Thyroid gland (tissue), 4 donors: Measurements from ENCODE around the gene AFG3L2. TPM values are rescaled to one million over a fixed set of nuclear protein-coding genes. Genes with fewer than 3 reads are reported as not detected.

Experiments used
- DNase-seq, 2 donors: peaks; one replicate each; pipeline ENCODE4 v3.0.0-alpha.2; 2019
- H3K27ac ChIP-seq, 3 donors: fragments of 200-600 bp; sonication (generic); 1 replicate in 2 of 3; 2 replicates in 1 of 3; pipeline ENCODE4 v1.5.1; 2016 to 2019; ENCODE audit warnings: mild to moderate bottlenecking in 1 of 3, moderate library complexity in 1 of 3
- H3K27me3 ChIP-seq: fragments of 200-600 bp; sonication (generic); one replicate; pipeline ENCODE4 v1.5.1; 2019
- H3K36me3 ChIP-seq, 2 donors: fragments of 200-600 bp; sonication (generic); one replicate each; pipeline ENCODE4 v1.5.1; 2016 to 2019
- H3K4me1 ChIP-seq, 2 donors: fragments of 200-600 bp; sonication (generic); one replicate each; pipeline ENCODE4 v1.5.1; 2017 to 2019
- H3K4me3 ChIP-seq, 3 donors: fragments of 200-600 bp; sonication (generic); replicated peaks in 1 of 3; 1 replicate in 2 of 3; 2 replicates in 1 of 3; pipeline ENCODE4 v1.5.1; 2016; ENCODE audit warnings: mild to moderate bottlenecking in 1 of 3
- H3K9me3 ChIP-seq: fragments of 200-600 bp; sonication (generic); one replicate; pipeline ENCODE4 v1.5.1; 2017
- CTCF ChIP-seq, 6 experiments: fragments of 200-600 bp in 3 of 6; fragments of 450-650 bp in 3 of 6; sonication (generic) in 3 of 6; IDR thresholded peaks; one replicate each; pipeline ENCODE4 v1.5.1; 2016 to 2019; ENCODE audit warnings: antibody characterized with exemption in 6 of 6, mild to moderate bottlenecking in 2 of 6, inconsistent platforms in 1 of 6, moderate library complexity in 1 of 6
- POLR2A ChIP-seq, 2 donors: fragments of 450-650 bp; IDR thresholded peaks; one replicate each; pipeline ENCODE4 v1.6.1; 2017; ENCODE audit warnings: antibody characterized with exemption in 2 of 2, mild to moderate bottlenecking in 2 of 2, moderate library complexity in 1 of 2
- WGBS, 2 donors: methylation state at CpG; one replicate each; pipeline ENCODE4 v1.1.5; 2017; 5-methylcytosine and 5-hydroxymethylcytosine counted together
- intact Hi-C: fragments of 100-400 bp; cut with DNase I; formaldehyde crosslinking; loops from one replicate; pipeline ENCODE4 v1.15.1; 2023
- total RNA-seq, 4 donors: library from RNA; depleted of rRNA; stranded (reverse); fragments of >200 nt; gene quantifications; one replicate each; pipeline ENCODE4 v1.2.3, GENCODE V29; 2016

AFG3L2 gene
- total RNA-seq, 4 donors from 2014 or later, result 60.9 to 92.4 (median 84.7) TPM

- H3K4me3 ChIP-seq, result no peak overlapping the region
- H3K9me3 ChIP-seq, result no peaks in the 10 kb centered on the region
- no peaks in the 10 kb centered on the region for H3K27me3 ChIP-seq
- peaks cover 15 to 33% of the 10 kb centered on the region in 2 donors for H3K4me1 ChIP-seq
- no peak overlapping the region for H3K27ac ChIP-seq
- H3K36me3 ChIP-seq, result peaks cover 14 to 15% of the 10 kb centered on the region in 2 donors
- DNase-seq, result peak; percentile 47 to 57
- TF ChIP-seq CTCF (IDR thresholded peaks at IDR 0.05) (no peak), POLR2A (IDR thresholded peaks at IDR 0.05) (no peak)
- intact Hi-C loops, result no loop called here
- 63 to 65% methylated on average over 2 of the region's 2 CpGs for WGBS, 2 donors
Observed at GRCh38 chr18:12336171-12336613, 40.8 kb downstream of the AFG3L2 start.

GRCh38 chr18:12335503-12335902 lies 41.5 kb downstream of the AFG3L2 start:
- no peaks in the 10 kb centered on the region for H3K9me3 ChIP-seq
- 90% methylated on average over 7 of the region's 7 CpGs for WGBS, 2 donors
- peaks cover 15 to 33% of the 10 kb centered on the region in 2 donors for H3K4me1 ChIP-seq
- H3K27ac ChIP-seq, result peak overlapping the region in 1 of 3 donors; percentile 22
- no peak overlapping the region for H3K4me3 ChIP-seq
- no peak for DNase-seq
- TF ChIP-seq POLR2A (IDR thresholded peaks at IDR 0.05) (no peak), CTCF (IDR thresholded peaks at IDR 0.05) (no peak)
- no peaks in the 10 kb centered on the region for H3K27me3 ChIP-seq
- intact Hi-C loops, result no loop called here
- peaks cover 11 to 14% of the 10 kb centered on the region in 2 donors for H3K36me3 ChIP-seq

- intact Hi-C loops, result no loop called here
- WGBS, 2 donors, result 57 to 63% methylated on average over 2 of the region's 2 CpGs
- Histone ChIP-seq H3K9me3 (no peaks in the 10 kb centered on the region), H3K27ac (peak overlapping the region in 1 of 3 donors; percentile 16), H3K36me3 (peaks cover 11 to 14% of the 10 kb centered on the region in 2 donors), H3K27me3 (no peaks in the 10 kb centered on the region), H3K4me1 (peaks cover 15 to 33% of the 10 kb centered on the region in 2 donors), H3K4me3 (no peak overlapping the region)
- DNase-seq, result no peak
- TF ChIP-seq CTCF (IDR thresholded peaks at IDR 0.05) (no peak), POLR2A (IDR thresholded peaks at IDR 0.05) (no peak)
Observed at GRCh38 chr18:12334863-12335262, 42.2 kb downstream of the AFG3L2 start.

- peaks cover 15 to 33% of the 10 kb centered on the region in 2 donors for H3K4me1 ChIP-seq
- DNase-seq, result peak; percentile 70 to 72
- peak overlapping the region in 1 of 3 donors; percentile 16 for H3K27ac ChIP-seq
- H3K36me3 ChIP-seq, result peaks cover 12 to 14% of the 10 kb centered on the region in 2 donors
- intact Hi-C loops, result no loop called here
- TF ChIP-seq POLR2A (IDR thresholded peaks at IDR 0.05), result no peak
- no peak for TF ChIP-seq CTCF (IDR thresholded peaks at IDR 0.05)
- no peaks in the 10 kb centered on the region for H3K9me3 ChIP-seq
- H3K27me3 ChIP-seq, result no peaks in the 10 kb centered on the region
- H3K4me3 ChIP-seq, result no peak overlapping the region
- WGBS, 2 donors, result 49 to 52% methylated on average over 2 of the region's 2 CpGs
Observed at GRCh38 chr18:12334366-12334808, 42.6 kb downstream of the AFG3L2 start.

- no peak overlapping the region for H3K4me3 ChIP-seq
- H3K27me3 ChIP-seq, result no peaks in the 10 kb centered on the region
- no peaks in the 10 kb centered on the region for H3K9me3 ChIP-seq
- intact Hi-C loops, result no loop called here
- WGBS, 2 donors, result 71 to 73% methylated on average over 10 of the region's 10 CpGs
- peak overlapping the region; percentile 20 to 49 (median 43) for H3K27ac ChIP-seq
- H3K36me3 ChIP-seq, result peaks cover 19 to 21% of the 10 kb centered on the region in 2 donors
- TF ChIP-seq CTCF (IDR thresholded peaks at IDR 0.05), result no peak
- TF ChIP-seq POLR2A (IDR thresholded peaks at IDR 0.05), result no peak
- peak; percentile 55 to 56 for DNase-seq
- peaks cover 15 to 33% of the 10 kb centered on the region in 2 donors for H3K4me1 ChIP-seq
Observed at GRCh38 chr18:12333506-12334290, 43.3 kb downstream of the AFG3L2 start.
